Measurements from ENCODE around the gene SMYD3.
"Not testable (repeated sequence)": the region's sequence is repeated elsewhere in the genome, so short reads cannot be mapped to it uniquely, and the experiment has no call there.

The SMYD3 gene

GRCh38 chr1:245856944-245857531, 650.0 kb downstream of the SMYD3 start:
- no peak for DNase-seq

- DNase-seq, result no peak
Observed at GRCh38 chr1:245855846-245856730, 651.0 kb downstream of the SMYD3 start.

- DNase-seq, result no peak
Observed at GRCh38 chr1:245853291-245853690, 653.8 kb downstream of the SMYD3 start.

- no peak for DNase-seq
Observed at GRCh38 chr1:245843101-245843500, 664.0 kb downstream of the SMYD3 start.

- DNase-seq, result no peak
Observed at GRCh38 chr1:245842106-245842505, 665.0 kb downstream of the SMYD3 start.

- DNase-seq, result no peak
Observed at GRCh38 chr1:245840971-245841370, 666.1 kb downstream of the SMYD3 start.

- DNase-seq, result no peak
Observed at GRCh38 chr1:245837718-245838117, 669.4 kb downstream of the SMYD3 start.

- no peak for DNase-seq
Observed at GRCh38 chr1:245835386-245835785, 671.7 kb downstream of the SMYD3 start.

- no peak for DNase-seq
Observed at GRCh38 chr1:245834002-245834401, 673.1 kb downstream of the SMYD3 start.

- no peak for DNase-seq
Observed at GRCh38 chr1:245832771-245833527, 674.1 kb downstream of the SMYD3 start.

GRCh38 chr1:245831518-245831917, 675.6 kb downstream of the SMYD3 start:
- no peak for DNase-seq

- no peak for DNase-seq
Observed at GRCh38 chr1:245829826-245830225, 677.3 kb downstream of the SMYD3 start.

GRCh38 chr1:245829194-245829593, 677.9 kb downstream of the SMYD3 start:
- no peak for DNase-seq

- DNase-seq, result no peak
Observed at GRCh38 chr1:245827301-245827700, 679.8 kb downstream of the SMYD3 start.

GRCh38 chr1:245825128-245825901, 681.8 kb downstream of the SMYD3 start:
- DNase-seq, result no peak

- no peak for DNase-seq
Observed at GRCh38 chr1:245823408-245824147, 683.5 kb downstream of the SMYD3 start.

GRCh38 chr1:245822996-245823395, 684.1 kb downstream of the SMYD3 start:
- DNase-seq, result no peak

GRCh38 chr1:245818363-245818762, 688.7 kb downstream of the SMYD3 start:
- not testable (repeated sequence) for DNase-seq

GRCh38 chr1:245816496-245816895, 690.6 kb downstream of the SMYD3 start:
- not testable (repeated sequence) for DNase-seq

- DNase-seq, result no peak
Observed at GRCh38 chr1:245814651-245815050, 692.4 kb downstream of the SMYD3 start.

- DNase-seq, result no peak
Observed at GRCh38 chr1:245812278-245812677, 694.8 kb downstream of the SMYD3 start.

- DNase-seq, result peak; percentile 81
Observed at GRCh38 chr1:245810789-245811337, 696.2 kb downstream of the SMYD3 start.
